Transverse colon (tissue), 4 donors: Measurements from ENCODE around the gene MVB12A.

ENCODE experiments used
- POLR2A ChIP-seq: fragments of 450-650 bp; IDR thresholded peaks from one replicate; pipeline ENCODE4 v1.6.1; 2016; ENCODE audit warnings: antibody characterized with exemption, mild to moderate bottlenecking, moderate library complexity
- POLR2AphosphoS5 ChIP-seq, 3 donors: sonication (generic); formaldehyde crosslinking; IDR thresholded peaks; one replicate each; pipeline ENCODE4 v1.6.1; 2016; ENCODE audit warnings: antibody characterized with exemption in 3 of 3
- TF ChIP-seq, protein P1 (sequence below), 5 experiments: fragments of 200-600 bp in 3 of 5; fragments of 450-650 bp in 2 of 5; sonication (generic) in 3 of 5; IDR thresholded peaks; 1 replicate in 2 of 5; 2 replicates in 3 of 5; pipeline ENCODE4 v1.5.1; 2016 to 2017; ENCODE audit warnings: antibody characterized with exemption in 5 of 5, inconsistent platforms in 3 of 5, mild to moderate bottlenecking in 2 of 5, moderate library complexity in 1 of 5

DNA sequence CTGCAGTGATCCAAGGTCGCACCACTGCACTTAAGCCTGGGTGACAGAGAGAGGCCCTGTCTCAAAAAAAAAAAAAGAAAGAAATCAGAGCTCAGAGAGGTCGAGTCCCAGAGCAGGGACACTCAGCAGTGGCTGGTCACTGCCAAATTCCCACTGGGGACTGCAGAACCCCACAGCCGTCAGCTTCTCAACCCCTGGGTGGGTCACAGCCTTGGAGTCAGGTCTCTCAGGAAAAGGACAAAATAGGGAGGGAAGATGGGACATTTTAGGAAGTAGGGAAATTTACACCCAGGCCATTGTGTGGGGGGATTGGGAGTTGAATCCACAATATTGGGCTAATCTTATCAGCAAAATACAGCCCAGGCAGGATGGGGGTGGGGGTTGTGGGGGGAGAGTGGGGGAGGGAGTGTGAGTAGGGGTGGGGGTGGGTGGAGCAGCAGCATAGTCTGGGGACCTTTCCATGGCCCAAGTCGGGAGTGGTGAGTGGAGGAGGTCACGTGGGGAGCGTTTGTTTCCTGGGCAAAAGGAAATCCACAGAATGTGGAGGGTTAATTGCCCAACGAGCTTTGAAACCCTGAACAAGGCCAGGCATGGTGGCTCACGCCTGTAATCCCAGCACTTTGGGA, 20.8 kb upstream of the MVB12A start:
- TF ChIP-seq POLR2A = no peak
- TF ChIP-seq, protein P1, sequence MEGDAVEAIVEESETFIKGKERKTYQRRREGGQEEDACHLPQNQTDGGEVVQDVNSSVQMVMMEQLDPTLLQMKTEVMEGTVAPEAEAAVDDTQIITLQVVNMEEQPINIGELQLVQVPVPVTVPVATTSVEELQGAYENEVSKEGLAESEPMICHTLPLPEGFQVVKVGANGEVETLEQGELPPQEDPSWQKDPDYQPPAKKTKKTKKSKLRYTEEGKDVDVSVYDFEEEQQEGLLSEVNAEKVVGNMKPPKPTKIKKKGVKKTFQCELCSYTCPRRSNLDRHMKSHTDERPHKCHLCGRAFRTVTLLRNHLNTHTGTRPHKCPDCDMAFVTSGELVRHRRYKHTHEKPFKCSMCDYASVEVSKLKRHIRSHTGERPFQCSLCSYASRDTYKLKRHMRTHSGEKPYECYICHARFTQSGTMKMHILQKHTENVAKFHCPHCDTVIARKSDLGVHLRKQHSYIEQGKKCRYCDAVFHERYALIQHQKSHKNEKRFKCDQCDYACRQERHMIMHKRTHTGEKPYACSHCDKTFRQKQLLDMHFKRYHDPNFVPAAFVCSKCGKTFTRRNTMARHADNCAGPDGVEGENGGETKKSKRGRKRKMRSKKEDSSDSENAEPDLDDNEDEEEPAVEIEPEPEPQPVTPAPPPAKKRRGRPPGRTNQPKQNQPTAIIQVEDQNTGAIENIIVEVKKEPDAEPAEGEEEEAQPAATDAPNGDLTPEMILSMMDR (IDR thresholded peaks at IDR 0.05) = no peak
- TF ChIP-seq POLR2AphosphoS5 (IDR thresholded peaks at IDR 0.05) = no peak
